GM12892 (cell line): ENCODE measurements around the gene CALML3. TPM values are rescaled to one million over a fixed set of nuclear protein-coding genes. Genes with fewer than 3 reads are reported as not detected.
"Not testable (repeated sequence)": the region's sequence is repeated elsewhere in the genome, so short reads cannot be mapped to it uniquely, and the experiment has no call there.

Experiments
- DNase-seq: peaks from one replicate; pipeline ENCODE4 v3.0.0; 2011; ENCODE audit not compliant: insufficient read length
- FAIRE-seq: peaks from 2 replicates; lab custom pipeline; 2011; peaks lifted over from hg19 to GRCh38; lab: Jason Lieb, UNC
- POLR2A ChIP-seq: IDR thresholded peaks from 2 replicates; pipeline ENCODE4 v1.6.1; 2011; ENCODE audit warnings: low read depth, low read length, control low read depth
- POLR2AphosphoS5 ChIP-seq: IDR thresholded peaks from 2 replicates; pipeline ENCODE4 v1.6.1; 2011; ENCODE audit warnings: low read depth, low read length, control low read depth
- TAF1 ChIP-seq: IDR thresholded peaks from 2 replicates; pipeline ENCODE4 v1.6.1; 2011; ENCODE audit warnings: low read depth, mild to moderate bottlenecking, control low read depth, low read length, borderline replicate concordance
- polyA plus RNA-seq: library from polyadenylated mRNA; unstranded; fragments of >200 nt; gene quantifications from one replicate; pipeline ENCODE4 v1.2.1, GENCODE V29; 2012; ENCODE audit warnings: missing spikeins, inconsistent platforms; ENCODE audit not compliant: missing spikeins

Gene CALML3
- polyA plus RNA-seq = not detected

DNA sequence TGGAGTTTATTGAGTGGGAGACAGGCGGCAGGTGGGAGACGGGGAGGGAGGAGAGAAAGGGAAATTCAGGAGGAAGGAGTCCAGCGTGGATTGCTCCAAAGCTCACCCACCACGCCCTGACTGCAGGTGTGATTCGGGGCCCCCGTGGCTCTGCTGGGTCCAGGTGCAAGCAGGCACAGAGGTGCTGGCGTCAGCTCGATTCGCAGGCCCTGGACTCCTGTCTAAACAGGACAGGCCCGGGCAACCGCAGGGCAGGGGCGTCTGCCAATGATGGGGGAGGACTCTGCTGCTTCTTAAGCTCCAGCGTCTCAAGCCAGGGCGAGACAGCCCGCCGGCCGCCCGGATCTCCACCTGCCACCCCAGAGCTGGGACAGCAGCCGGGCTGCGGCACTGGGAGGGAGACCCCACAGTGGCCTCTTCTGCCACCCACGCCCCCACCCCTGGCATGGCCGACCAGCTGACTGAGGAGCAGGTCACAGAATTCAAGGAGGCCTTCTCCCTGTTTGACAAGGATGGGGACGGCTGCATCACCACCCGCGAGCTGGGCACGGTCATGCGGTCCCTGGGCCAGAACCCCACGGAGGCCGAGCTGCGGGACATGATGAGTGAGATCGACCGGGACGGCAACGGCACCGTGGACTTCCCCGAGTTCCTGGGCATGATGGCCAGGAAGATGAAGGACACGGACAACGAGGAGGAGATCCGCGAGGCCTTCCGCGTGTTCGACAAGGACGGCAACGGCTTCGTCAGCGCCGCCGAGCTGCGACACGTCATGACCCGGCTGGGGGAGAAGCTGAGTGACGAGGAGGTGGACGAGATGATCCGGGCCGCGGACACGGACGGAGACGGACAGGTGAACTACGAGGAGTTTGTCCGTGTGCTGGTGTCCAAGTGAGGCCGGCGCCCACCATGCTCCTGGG is at the start of gene CALML3:
Gene CALML3, plus strand, starts transcription at position 321 of the 920 bp plus-strand sequence. Its CDS starts 125 bp downstream, at position 446.
- DNase-seq (no peak), FAIRE-seq (no peak)
- TF ChIP-seq TAF1 = no peak
- TF ChIP-seq POLR2A = no peak
- no peak for TF ChIP-seq POLR2AphosphoS5

DNA sequence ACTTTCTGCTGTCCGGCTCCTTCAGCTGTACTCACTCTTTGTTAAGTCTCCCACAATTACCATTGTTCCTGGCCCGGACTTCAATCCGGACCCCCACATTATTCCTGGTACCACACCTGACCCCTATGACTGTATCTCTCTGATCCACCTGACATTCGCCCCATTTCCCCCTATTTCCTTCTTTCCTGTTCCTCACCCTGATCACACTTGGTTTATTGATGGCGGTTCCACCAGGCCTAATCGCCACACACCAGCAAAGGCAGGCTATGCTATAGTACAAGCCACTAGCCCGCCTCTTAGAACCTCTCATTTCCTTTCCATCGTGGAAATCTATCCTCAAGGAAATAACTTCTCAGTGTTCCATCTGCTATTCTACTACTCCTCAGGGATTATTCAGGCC is 49.7 kb upstream of the CALML3 start:
- DNase-seq, FAIRE-seq: not testable (repeated sequence)

DNA sequence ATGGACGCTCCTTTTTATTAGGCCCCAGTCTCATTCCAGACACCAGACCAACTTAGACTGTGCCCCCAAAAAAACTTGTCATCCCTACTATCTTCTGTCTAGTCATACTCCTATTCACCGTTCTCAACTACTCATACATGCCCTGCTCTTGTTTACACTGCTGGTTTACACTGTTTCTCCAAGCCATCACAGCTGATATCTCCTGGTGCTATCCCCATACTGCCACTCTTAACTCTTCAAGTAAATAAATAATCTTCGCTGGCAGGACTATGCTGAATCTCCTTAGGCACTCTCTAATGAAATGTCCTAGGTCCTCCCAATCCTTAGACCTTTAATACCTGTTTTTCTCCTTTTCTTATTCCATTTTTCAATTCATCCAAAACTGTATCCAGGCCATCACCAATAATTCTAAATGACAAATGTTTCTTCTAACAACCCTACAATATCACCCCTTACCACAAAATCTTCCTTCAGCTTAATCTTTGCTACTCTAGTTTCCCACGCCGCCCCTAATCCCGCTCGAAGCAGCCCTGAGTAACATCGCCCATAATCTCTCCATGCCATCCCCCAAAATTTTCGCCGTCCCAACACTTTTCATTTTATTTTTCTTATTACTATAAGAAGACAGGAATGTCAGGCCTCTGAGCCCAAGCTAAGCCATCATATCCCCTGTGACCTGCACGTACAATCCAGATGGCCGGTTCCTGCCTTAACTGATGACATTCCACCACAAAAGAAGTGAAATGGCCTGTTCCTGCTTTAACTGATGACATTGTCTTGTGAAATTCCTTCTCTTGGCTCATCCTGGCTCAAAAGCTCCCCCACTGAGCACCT is 48.6 kb upstream of the CALML3 start:
- DNase-seq, FAIRE-seq: not testable (repeated sequence)

DNA sequence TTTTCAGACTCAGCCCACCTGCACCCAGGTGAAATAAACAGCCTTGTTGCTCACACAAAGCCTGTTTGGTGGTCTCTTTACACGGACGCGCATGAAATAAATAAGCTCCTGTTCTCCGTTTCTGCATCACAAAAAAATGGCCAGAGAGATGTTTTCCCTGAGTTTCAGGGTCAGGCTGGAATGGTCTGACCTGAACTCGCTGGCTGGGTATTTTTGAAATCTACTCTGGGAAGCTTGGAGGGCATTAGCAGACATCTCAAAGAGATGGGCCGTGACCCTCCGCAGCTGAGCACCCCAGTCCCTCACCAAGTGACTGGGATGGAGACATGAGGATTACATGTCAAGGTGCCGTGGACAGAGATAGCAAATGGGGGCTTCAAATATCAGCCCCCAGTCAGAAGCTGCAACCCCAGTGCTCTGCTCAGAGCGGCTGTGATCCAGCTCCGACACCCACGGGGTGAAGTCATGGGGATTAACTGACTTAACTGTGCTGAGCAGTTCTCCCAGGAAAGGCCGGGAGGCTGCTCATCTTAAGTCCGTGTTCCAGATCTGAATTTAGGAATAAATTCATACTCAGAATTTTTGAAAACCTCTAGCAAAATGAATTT is 47.7 kb upstream of the CALML3 start:
- TF ChIP-seq TAF1 = no peak
- TF ChIP-seq POLR2A = no peak
- no peak for TF ChIP-seq POLR2AphosphoS5
- DNase-seq (no peak), FAIRE-seq (no peak)

DNA sequence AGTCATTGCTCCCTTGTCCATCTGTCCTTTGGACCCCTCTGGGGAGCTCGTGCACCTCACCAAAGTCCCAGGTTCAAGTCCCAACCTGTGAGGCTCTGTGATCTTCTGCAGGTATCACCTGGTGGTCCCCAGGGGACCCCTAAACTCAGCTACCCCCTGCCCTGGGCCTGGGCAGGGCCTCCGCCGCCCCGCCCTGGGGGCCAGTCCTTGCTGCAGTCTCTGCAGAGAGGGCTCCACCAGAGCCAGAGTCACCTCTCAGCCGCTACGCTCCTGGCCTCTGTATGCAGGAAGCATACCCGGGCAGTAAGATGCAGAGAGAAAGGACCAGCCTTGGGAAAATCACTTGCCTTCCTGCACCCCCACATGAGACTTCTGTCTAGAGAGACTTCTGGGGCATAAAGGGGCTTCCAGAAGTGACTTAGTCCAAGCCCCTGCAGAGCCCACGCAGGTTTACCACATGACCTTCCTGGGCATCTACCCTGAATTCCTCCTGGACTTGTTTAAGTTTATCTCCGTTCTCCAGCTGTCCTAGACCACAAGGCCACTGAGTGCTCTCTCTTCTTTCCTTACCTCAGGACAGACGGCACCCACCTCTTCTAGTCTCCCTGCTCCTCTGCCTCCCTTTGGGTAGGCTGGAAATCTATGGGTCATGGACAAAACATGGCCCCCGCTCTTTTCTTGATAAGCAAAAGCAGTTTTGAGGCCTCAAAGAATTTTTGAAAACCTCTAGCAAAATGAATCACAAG is 46.6 kb upstream of the CALML3 start:
- TF ChIP-seq POLR2A (no peak), TAF1 (no peak), POLR2AphosphoS5 (no peak)
- DNase-seq (no peak), FAIRE-seq (no peak)

DNA sequence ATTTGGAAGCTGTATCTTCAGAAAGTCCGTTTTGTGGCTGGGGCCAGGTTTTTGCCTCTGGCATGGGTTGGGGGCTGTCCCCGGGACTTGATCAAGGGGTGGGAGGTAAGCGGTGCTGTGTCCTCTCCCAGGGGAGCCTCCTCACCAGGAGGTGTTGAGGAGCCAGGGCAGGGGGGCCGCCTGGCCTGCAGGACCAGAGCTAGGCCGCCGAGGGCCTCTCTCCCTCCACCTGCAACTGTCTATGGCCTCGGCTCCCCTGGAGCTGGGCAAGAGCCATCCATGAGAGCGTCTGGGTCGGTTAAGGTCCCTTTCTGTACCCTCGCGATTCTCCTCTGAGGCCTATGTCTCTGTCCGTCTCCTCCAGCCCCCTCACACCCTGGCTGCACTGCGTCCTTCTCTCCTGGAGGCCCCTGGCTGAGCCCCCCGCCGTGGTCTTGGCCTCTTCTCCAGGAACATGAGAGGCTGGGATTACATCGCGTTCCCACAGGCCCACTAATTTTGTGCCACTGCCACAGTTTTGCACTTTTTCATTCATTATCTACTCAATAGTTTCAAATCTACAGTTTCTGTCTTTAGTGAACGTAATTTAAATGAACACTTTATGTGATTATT is 46.0 kb upstream of the CALML3 start:
- FAIRE-seq (no peak), DNase-seq (no peak)
- no peak for TF ChIP-seq TAF1
- TF ChIP-seq POLR2A = no peak
- TF ChIP-seq POLR2AphosphoS5 = no peak

DNA sequence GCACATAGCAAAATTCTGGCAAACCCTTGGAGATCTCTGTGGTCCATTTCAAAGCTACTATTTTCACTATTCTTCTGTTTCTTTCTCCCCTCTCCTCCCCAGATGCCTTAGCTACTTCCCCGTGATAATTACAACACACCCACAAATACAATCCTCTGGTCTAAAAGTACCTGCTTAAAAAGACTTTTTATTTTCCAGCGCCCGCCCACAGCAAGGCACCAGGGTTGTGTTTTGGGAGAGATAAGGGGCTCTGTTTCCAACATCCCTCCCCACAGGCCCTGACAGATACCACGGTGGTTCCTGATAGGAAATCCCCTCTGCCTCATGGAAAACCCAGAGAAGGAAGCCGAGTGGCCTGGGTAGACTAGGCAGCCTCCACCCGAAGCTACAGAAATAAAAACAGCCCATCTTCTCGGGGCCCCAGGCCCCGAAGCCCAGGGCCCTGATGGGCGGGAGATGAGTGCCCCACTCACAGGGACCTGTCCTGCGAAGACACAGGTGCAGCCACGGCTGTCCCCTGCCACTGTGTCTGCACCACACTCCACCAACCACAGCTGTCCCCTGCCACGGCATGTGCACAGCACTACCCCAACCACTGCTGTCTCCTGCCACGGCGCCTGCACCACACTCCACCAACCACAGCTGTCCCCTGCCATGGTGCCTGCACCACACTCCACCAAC is 45.1 kb upstream of the CALML3 start:
- DNase-seq = no peak

DNA sequence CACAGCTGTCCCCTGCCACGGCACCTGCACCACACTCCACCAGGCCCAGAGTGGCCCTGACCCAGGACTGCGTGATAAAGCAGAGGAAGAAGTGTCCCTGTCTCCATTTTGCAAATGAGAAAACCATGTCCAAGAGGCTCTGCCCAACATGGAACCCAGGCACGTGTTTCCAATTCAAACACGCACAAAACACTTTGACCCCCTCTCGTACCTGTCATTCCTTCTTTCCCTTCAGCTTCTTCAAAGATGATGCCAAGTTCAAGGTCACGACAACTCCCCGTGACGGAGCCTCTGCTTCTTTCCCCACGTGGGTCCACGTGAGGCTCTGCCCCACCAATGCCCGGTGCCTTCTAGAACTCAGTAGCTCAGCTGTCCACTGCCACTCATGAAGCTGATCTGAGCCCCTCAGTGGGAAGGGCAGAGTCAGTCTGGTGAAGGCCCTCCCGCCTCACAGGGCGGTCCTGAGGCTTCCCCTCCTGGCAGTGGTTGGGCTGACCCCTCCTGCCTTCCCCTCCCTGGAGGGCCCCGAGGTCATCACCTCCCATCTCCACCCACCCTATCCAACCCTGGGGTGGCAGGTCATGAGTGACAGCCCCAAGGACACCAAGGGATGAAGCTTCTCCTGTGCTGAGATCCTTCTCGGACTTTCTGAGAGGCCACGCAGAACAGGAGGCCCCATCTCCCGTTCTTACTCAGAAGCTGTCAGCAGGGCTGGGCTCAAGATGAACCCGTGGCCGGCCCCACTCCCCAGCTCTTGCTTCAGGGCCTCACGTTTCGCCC is 44.4 kb upstream of the CALML3 start:
- TF ChIP-seq TAF1 (no peak), POLR2A (no peak), POLR2AphosphoS5 (no peak)
- no peak for DNase-seq
- FAIRE-seq = no peak

More for the DNA sequence above, 45.1 kb upstream of the CALML3 start:
- FAIRE-seq = no peak
- TF ChIP-seq TAF1 = no peak
- no peak for TF ChIP-seq POLR2AphosphoS5

DNA sequence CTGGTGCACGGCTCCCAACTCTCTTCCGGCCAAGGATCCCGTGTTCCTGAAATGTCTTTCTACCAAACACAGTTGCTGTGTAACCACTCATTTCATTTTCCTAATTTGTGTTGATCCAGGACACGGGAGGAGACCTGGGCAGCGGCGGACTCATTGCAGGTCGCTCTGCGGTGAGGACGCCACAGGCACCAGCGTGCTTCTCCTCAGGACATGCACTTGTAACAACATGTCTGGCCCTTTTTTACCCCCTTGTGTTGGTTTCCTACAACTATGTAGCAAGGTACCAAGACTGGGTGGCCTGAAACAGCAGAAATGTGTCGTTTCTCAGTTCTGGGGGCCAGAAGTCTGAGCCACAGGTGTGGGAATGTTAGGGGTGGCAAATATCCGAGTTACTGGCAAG is 43.6 kb upstream of the CALML3 start:
- FAIRE-seq (no peak), DNase-seq (no peak)
- no peak for TF ChIP-seq POLR2AphosphoS5
- no peak for TF ChIP-seq POLR2A
- no peak for TF ChIP-seq TAF1
